NCI-H1417 (cell line): ENCODE measurements around the gene NLGN4Y.

Experiments
- DNase-seq, 3 experiments: peaks; one replicate each; lab custom pipeline; 2025; lab: John Stamatoyannopoulos, UW

Gene NLGN4Y

DNA sequence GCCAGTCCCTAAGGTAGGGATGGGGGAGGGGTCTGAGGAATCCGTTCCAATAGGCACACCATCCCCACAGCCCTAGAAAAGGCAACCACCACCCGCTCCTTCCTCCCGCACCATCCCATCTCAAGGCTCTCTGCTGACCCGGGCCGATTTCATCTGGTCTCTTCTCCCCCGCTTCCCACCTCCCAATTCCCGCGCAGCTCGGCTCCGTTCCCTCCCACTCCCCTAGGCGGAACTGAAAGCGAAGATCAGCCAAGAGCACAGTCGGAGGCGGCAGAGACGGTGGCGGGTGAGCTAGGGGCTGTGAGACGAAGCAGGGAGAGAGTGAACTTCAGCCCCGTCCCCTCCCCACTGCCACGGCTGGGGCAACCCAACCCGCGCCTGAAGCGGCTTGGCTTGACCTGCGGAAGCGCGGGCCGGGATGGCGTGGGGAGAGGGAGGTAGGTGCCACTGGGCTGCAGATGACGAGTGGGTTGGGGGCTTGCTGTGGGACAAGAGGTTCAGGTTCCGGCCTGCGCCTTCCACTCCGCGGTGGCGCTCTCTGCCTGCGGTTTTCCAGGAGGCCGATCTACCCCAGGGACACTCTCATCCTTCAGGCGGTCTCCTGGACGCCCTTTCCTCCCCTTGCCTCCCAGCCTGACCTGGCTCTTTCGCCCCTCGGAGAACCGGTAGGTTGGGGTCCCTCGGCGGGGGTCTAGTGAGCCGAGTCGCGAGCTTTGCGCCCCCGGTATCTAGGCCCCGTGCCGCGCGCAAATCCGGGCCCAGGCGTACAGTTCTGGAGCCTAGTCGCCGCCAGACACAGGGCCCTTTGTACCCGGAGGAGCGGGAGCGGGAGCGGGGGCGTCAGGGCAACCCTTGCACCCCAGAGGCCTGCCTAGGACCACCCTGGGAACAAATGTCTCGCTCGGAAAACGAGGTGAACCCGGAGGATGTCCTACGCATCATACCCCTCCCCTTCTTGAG, at the start of gene NLGN4Y:
Gene NLGN4Y (plus strand): TSS at position 258 of the 960 bp plus-strand sequence. CDS start 97,591 bp downstream, outside the sequence.
- DNase-seq = no peak

DNA sequence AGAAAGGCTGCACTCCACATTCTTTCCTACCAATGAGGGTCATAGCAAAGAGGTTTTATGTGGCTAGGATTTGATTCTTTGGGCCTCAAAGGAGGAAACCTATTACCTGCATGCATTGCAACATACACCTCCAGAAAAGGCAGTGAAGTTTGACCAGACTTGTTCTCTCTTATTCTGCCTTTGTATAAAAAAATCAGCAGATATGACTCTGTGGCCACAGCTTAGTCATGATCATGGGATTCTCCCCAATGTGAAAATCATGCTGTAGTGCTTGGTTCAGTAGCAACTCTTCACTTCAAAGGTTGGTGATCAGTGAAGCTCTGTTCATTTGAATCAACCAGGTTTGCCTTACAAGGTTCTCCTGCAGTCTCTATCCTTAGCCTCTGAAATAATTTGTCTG, 38.4 kb upstream of the NLGN4Y start:
- DNase-seq = no peak

DNA sequence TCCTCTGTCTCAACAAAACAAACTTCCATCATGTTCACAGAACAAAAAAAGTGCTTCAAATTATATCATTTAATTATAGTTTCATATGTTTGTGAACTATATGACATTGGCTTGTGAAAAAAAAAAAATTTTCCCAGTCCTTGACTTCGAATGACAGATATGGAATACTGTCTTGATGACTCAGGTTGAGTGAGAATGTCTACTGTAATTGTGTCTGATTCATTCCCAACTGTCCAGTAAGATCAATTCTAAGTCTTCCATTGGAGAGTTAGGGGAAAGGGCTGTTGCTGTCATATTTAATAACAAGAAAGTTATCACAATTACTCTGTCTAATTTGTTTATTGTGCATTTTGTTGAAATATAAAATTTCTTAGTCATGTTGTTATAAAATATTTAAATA, 34.1 kb upstream of the NLGN4Y start:
- no peak for DNase-seq

DNA sequence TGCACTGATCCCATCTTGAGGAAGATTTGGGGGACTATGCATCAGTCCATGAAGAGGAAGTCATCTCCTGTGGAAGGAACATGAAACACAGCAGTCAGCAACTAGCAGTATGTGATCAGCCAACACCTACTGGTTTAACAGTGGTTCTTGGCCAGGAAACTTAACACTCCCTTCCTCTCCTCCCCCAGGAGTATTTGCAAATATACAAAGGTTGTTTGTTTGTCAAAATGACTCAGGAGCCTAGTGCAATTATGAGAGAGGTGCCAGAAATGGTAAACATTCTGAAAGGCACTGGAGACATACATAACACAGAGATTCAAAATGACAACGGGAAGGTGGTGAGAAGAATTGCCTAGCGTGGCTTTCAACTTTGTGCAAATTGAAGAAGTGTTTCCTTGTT, 26.3 kb upstream of the NLGN4Y start:
- DNase-seq = no peak

DNA sequence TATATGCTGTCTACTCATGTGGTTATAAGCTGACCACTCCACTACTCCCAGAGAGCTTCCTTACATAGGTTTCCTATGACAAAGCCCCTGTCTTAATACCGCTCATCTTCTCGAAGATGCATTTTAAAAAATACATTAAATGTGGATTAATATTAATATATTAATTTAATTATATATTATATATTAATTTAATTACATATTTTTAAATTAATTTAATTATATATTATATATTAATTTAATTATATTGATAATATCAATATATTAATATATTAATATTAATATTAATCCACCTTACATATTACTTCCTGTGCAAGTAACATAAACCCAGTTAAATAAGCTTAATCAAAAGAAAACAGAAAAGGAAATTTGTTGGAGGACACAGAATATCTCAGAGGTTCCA, 19.7 kb upstream of the NLGN4Y start:
- no peak for DNase-seq

DNA sequence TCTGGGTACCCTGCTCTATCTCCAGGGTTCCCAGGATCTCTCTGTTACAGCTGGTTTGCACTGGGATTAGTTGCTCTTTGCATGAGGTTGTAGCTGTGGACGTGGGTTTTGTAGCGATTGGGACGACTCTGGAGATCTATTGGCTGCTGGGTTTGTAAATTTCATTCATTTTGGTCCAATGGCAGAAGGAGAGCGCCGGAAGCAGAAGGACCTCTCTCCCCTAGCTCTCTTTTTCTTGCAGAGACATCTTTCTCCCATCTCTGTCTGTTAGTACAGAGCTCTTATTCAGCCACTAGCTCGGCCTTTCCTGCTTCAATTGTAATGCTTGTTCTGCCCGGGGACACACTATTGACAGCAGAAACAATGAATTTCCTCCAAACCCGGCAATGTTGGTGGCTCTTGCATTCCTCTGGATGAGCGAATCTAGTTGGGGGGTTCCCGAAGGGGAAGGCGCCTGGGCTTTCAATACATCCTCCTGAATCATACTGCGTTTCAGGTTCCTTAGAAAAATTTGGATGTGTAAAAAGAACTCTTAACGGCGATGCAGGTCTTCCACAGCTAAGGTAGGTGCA, 1.9 kb upstream of the NLGN4Y start:
- DNase-seq = no peak

DNA sequence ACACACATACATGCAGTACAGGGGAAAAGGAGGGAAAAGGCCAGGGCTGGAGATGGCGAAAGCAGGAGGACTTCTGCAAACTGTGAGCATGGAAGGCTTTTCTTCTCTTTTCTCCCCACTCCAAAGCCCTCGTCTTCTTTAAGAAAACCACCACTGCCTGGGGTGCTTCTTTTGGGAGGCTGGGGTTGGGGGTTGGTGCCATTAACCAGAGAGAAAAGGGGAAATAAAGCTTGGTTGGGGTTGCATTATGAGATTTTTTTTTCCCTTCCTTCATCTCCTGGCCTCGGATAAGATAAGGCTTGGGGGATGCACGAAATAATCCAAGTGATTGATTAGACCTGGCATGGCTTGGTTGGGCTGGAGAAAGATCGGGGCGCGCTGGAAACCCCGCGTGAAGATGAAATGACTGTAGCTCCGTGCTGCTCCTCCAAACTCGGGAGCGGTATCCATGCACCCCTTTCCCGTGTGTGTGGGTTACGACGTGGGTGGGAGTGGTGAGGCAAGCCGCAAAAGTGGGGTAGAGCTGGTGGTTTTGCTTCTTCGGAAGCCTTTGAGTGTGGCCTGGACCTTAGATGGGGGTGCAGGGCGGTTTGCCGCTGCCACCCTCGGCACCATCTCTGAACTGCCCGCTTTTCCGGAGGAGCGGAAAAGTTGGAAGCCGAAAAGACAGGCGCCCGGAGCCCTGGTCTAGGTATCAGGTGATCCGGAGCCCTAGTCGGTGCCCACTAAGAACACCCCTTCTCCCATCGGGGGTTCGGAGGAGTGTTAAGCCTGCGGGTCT, 648 bp upstream of the NLGN4Y start:
- DNase-seq = no peak

DNA sequence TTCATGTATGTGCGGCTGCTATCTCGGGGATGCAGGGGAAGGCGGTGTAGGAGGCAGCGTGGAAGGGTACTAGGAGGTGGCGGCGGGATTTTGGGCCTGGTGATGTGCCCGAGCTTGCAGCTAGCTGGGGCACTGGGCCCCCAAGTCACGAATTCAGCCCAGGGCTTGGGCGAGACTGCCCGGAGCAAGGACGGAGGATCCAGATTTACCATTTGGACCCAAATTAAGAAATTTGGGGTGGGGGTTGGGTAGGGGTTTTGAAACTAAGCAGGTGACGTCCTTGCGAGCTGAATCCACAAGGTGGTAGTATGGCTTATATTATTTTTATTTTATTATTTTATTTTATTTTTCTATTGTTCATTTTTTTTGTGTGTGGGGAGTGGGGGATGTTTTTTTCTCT, 986 bp downstream of the NLGN4Y start:
- DNase-seq = no peak

DNA sequence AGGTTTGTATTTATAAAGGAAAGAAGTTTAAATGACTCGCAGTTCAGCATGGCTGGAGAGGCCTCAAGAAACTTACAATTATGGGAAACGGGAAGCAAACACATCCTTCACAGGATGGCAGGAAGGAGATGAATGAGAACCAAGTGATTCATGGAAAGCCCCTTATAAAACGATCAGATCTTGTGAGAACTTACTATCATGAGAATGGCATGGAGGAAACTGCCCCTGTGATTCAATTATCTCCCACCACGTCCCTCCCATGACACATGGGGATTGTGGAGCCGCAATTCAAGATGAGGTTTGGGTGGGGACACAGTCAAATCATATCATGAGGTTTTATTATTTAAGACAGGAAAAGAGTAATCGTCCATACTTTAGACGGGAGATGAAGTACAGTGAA, 4.0 kb downstream of the NLGN4Y start:
- DNase-seq = no peak

DNA sequence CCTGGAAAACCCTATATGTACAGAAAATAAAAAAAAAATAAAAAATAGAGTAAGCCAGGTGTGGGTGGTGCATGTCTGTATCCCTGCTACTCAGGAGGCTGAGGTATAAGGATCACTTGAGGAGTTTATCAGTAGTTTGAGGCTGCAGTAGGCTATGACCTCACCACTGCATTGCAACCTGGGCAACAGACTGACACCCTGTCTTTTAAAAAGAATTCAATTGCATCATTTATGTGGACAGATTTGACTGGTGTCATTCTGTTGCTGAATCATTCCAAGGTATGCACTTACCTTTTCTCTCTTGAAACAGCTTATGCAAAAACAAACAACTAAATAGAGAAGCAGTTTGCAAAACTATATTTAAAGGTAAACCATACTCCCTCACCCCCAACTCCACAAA, 12.4 kb downstream of the NLGN4Y start:
- no peak for DNase-seq

DNA sequence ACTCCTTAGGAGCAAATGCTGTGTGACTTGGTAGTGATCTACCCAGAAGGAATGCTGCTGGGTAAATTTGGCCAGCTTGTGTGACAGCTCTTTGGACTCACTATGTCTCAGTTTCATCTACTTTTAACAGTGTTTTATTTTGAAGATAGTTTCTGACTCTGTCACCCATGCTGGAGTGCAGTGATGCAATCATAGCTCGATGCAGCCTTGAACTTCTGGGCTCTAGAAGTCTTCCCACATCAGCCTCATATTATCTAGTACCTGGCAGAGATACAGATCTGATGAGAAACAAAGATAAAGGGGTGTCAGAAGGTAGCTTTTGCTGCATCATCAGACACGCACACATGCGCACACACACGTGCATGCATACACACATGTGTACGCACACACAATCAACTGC, 19.2 kb downstream of the NLGN4Y start:
- no peak for DNase-seq

DNA sequence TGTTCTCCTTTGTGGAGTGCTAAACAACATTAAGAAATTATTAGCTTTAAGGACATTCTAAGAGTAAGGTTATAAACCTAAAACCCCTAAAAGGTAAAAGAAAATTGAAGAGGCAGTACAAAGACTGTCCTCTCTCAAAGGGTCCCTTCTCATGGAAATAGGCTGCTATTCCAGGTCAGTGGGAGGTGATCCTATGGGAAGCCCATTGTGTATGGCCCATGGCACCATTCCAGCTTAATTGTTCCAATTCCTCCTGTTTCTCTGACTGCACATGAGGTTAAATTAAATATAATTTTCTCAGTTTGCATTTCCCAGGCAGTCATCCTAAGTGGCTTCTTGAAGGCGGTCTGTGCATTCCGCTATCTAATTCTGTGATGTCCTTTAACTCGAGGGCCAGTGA, 57.0 kb downstream of the NLGN4Y start:
- DNase-seq = no peak

DNA sequence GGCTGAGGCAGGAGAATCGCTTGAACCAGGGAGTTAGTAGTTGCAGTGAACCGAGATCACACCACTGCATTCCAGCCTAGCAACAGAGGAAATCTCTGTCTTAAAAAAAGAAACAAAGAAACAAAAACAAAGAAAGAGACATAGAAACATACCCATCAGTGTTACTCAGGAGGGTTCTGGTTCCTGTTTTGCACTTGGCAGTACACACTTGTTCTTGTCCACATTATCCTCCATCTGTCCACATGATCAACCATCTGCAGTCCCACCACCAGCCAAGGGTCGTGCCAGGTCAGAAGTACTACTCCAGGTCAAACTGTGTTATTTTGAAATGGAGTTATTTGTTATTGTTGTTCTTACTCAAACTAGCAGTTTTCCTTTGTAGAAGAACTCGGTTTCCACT, 62.4 kb downstream of the NLGN4Y start:
- DNase-seq = no peak

DNA sequence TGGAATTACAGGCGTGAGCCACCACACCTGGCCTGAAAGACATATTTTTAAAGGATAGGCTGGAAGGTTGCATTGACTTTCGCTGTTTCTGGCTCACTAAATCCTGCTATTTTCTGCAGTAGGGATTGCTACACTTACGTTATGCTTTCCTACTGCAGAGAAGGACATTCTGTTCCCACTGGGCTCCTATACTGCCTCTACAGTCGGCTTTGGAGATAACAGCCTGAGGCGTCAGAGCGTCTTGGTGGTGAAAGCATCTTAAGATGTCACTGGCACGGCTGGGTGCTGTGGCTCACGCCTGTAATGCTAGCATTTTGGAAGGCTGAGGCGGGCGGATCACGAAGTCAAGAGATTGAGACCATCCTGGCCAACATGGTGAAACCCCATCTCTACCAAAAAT, 77.0 kb downstream of the NLGN4Y start:
- no peak for DNase-seq

DNA sequence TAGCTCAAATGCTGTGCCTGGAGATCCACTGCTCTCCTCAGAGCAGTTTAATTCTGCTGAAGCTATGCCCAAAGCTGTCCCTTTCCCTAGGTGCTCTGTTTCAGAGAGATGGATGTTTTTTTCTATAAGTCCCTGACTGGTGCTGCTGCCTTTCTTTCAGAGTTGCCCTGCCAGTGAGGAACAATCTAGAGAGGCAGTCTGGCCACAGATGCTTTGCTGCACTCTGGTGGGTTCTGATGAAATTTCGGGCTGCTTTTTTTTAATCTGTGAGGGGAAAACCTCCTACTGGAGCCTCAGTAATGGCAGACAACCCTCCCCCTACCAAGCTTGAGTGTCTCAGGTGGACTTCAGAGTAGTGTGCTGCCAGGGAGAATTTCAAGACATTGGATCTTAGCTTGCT, 93.3 kb downstream of the NLGN4Y start:
- DNase-seq = no peak

DNA sequence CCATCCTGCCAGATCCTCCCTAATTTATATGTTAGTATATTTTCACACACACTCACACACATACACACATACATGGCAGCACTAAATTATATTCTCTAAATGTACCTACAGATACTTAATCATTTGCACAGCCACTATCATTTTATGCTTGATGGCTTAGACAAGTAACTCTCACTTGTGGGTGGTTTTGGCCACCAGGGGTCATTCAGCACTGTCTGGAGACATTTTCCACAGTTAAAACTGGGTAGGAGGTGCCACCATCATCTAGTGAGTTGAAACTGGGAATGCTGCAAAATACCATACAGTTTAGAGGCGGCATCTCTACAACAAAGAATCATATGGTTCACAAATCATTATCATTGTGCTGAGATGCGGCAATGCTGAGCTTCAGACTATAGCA, 94.2 kb downstream of the NLGN4Y start:
- DNase-seq = no peak

DNA sequence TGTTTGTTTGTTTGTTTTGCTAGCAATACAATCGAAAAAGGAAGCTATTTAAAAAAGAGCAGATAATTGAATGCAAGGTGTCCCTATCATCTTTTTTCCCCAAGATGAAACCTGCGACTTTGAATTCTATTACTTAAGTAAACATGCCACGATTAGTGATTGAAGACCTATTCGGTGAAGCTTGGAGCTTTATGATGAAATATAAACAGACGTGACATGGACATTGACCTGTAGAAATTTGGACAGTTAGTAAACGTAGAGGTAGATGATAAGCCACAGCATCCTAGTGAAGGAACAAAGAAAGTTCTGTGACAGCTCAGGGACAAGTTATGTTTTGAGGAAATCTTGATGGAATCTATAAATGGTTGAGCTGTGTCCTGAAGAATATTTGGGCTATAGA, 103.9 kb downstream of the NLGN4Y start:
- DNase-seq = no peak

DNA sequence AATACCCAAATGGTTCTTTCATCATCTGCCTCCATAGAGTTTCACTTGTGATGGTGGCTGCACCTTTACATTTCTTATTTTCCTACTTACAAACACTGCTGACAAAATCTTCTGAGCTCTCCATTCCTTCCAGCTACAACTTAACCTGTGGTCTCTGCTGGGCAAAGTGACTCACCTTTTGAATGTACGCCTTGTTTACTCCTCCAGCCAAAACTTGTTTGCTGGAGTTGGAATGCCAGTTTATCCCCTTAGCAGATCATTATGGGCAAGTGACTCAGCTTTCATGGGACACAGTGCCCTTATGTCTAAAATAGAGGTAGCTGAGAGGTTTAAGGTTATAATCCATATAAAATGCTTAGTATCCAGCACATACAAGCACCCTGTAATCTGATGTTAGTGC, 107.3 kb downstream of the NLGN4Y start:
- DNase-seq = no peak

DNA sequence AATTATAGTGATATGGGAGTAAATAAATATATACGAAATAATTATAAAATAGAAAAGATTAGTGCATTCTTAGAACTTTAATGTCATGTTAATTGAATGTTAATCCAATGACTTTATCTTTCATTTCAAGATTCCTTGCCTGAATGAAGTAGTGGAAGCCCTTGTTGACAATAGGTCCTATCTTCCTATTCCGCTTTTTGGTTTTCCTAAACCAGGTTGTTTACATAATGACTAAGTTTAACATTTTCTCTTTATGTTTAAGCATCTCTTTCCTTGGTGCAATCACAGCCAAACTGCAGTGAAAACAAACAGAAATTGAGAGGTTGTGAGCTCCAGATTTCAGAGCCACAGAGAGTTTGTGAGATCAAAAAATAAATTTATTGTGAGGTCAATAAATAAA, 109.4 kb downstream of the NLGN4Y start:
- DNase-seq = no peak

DNA sequence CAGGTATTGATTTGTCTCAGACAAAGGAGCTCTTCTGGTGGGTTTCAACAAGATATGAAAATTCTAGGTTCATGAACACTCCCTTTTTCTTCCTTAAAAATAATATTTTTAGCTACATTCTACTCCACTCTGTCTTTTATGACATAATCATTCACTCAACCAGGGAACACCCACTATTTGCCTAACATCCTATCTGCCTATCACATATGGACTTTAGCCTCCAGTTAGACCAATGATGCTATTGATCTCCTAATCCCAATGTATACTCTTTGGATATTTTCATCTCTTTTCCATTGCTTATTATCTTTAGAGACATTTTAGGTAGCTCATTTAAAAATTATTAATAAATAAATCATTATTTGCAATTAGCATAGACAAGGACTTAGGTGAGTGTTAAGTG, 110.6 kb downstream of the NLGN4Y start:
- DNase-seq = no peak

DNA sequence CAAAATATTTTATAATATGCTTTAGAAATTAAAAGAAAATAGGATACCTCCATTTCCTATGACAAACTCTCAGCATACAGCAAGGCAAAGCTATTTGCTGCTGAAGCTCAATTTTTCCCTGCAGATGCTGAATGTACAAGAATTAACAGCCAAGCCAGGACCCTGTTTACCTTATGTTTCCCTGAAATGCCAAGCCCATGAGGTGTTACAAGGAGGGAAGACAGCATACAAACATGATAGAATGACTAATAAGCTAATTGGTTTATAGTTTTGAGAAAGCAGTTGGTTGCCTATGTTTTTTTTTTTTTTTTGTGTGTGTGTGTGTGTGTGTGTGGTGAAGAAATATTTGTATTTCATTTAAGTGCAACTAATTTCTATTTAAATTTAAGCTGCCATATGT, 113.2 kb downstream of the NLGN4Y start:
- DNase-seq = no peak

DNA sequence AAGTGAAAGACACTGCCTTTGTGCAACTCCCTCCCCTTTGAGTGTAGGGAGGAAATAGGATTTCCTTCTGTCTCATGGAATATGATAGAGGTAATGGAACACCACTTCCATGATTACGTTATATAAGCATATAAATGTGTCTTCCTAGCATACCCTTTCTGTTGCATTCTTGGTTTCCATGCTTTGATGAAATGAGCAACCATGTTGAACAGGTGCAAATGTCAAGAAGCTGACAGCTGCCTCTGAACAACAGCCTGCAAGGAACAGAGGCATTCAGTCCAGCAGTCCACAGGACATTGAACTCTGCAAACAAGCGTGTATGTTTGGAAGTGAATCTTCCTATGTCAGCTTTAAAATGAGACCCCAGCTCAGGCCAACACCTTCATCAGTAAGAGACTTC, 117.5 kb downstream of the NLGN4Y start:
- no peak for DNase-seq
